Heart left ventricle (tissue), 16 donors: ENCODE measurements around the gene TCF23. TPM values are rescaled to one million over a fixed set of nuclear protein-coding genes. Genes with fewer than 3 reads are reported as not detected.

Experiments used
- ATAC-seq, 4 donors: fragments of 200-7000 bp; cut with Tn5 transposase; one replicate each; pipeline ENCODE4 v1.9.1; 2020 to 2022; ENCODE audit warnings: moderate library complexity in 4 of 4, mild to moderate bottlenecking in 3 of 4, moderate number of reproducible peaks in 1 of 4
- DNase-seq, 5 donors: peaks; one replicate each; pipeline ENCODE4 v3.0.0-alpha.2; 2020
- H3K27ac ChIP-seq, 12 donors: fragments of 200-600 bp; sonication (generic) in 4 of 12; one replicate each; pipeline versions ENCODE4 v1.5.0 to v1.8.0; 2016 to 2022; ENCODE audit warnings: mild to moderate bottlenecking in 2 of 12
- H3K27me3 ChIP-seq, 9 donors: fragments of 200-600 bp; sonication (generic) in 2 of 9; one replicate each; pipeline versions ENCODE4 v1.5.1 to v1.8.0; 2016 to 2022; ENCODE audit warnings: mild to moderate bottlenecking in 3 of 9
- H3K36me3 ChIP-seq, 9 donors: fragments of 200-600 bp; sonication (generic) in 2 of 9; one replicate each; pipeline versions ENCODE4 v1.5.0 to v1.8.0; 2018 to 2022; ENCODE audit warnings: mild to moderate bottlenecking in 2 of 9
- H3K4me1 ChIP-seq, 12 donors: fragments of 200-600 bp; sonication (generic) in 4 of 12; one replicate each; pipeline versions ENCODE4 v1.5.0 to v1.8.0; 2016 to 2022; ENCODE audit warnings: mild to moderate bottlenecking in 3 of 12
- H3K4me3 ChIP-seq, 12 donors: fragments of 200-600 bp; sonication (generic) in 4 of 12; one replicate each; pipeline versions ENCODE4 v1.5.0 to v1.8.0; 2017 to 2022; ENCODE audit warnings: mild to moderate bottlenecking in 9 of 12, moderate library complexity in 4 of 12
- H3K9me3 ChIP-seq, 12 donors: fragments of 200-600 bp; sonication (generic) in 4 of 12; one replicate each; pipeline versions ENCODE4 v1.5.0 to v1.8.0; 2016 to 2022; ENCODE audit warnings: mild to moderate bottlenecking in 1 of 12
- POLR2A ChIP-seq, 2 donors: fragments of 450-650 bp; IDR thresholded peaks; one replicate each; pipeline ENCODE4 v1.6.1; 2017; ENCODE audit warnings: antibody characterized with exemption in 2 of 2, mild to moderate bottlenecking in 2 of 2, moderate library complexity in 2 of 2
- WGBS, 4 donors: extraction: QIAGEN DNeasy Blood & Tissue Kit in 2 of 4; methylation state at CpG; one replicate each; pipeline versions ENCODE4 v1.1.5 to v1.1.7; 2013 to 2018; 5-methylcytosine and 5-hydroxymethylcytosine counted together
- intact Hi-C, 10 donors: fragments of 100-400 bp; cut with DNase I; formaldehyde crosslinking; loops; one replicate each; pipeline versions ENCODE4 v1.11.1 to v1.14.2; 2022
- polyA plus RNA-seq, 2 donors: library from polyadenylated mRNA; stranded (reverse); fragments of 200-250 nt; gene quantifications; one replicate each; pipeline ENCODE4 v1.2.3, GENCODE V29; 2013
- total RNA-seq, 9 donors: library from RNA; depleted of rRNA in 2 of 9; stranded (reverse); fragments of >200 nt in 2 of 9; fragmentation: NEBNext Ultra II Directional in 3 of 9; extraction: Animal tissue kit (Norgen Biotek cat#: 25700) in 3 of 9; gene quantifications; one replicate each; pipeline versions ENCODE4 v1.1.0 to v1.2.4, GENCODE V29; 2016 to 2023
- TF ChIP-seq, protein P1 (sequence below), 12 donors: fragments of 200-600 bp; sonication (generic) in 4 of 12; IDR thresholded peaks; one replicate each; pipeline versions ENCODE4 v1.5.0 to v1.8.0; 2018 to 2022; ENCODE audit warnings: antibody characterized with exemption in 12 of 12, mild to moderate bottlenecking in 5 of 12
- donor health status: ischemic (EF 13 %, LVEDD 7.1; RV severe dilation, severe dysfunction).
- donor health status: healthy with polysubstance abuse.
- donor health status: DM: no; HTN: yes; CAD: no.
- donor health status: DM: no; HTN: no; CAD: no.
- donor health status: ischemic (EF 25% LVEDD 6.9; RV normal size, moderate dysfunction).
- donor health status: ischemic (EF 25% LVEDD 5.7; RV mildly dilated, moderate dysfunction).
- donor health status: healthy.
- donor health status: DM: yes; HTN: yes; CAD: no.
- donor health status: ischemic (EF 35%, LVEDD 5.7; RV mildly dilated, moderate dysfunction).
- donor health status: nonischemic (EF 11% LVEDD 7.7; RV severe dilation, severe dysfunction).
- donor health status: DM: yes; HTN: yes; CAD: no.
- donor health status: PGD.
- donor health status: ischemic (EF 29% LVEDD 5.4; RV normal size, mild dysfunction).
- donor health status: nonischemic (EF 23%, LVEDD 6.1; RV moderate dilation, normal function).

TCF23 gene
- total and polyA plus RNA-seq, 11 donors = 0.04 to 0.85 (median 0.07) TPM; not detected in 6

DNA sequence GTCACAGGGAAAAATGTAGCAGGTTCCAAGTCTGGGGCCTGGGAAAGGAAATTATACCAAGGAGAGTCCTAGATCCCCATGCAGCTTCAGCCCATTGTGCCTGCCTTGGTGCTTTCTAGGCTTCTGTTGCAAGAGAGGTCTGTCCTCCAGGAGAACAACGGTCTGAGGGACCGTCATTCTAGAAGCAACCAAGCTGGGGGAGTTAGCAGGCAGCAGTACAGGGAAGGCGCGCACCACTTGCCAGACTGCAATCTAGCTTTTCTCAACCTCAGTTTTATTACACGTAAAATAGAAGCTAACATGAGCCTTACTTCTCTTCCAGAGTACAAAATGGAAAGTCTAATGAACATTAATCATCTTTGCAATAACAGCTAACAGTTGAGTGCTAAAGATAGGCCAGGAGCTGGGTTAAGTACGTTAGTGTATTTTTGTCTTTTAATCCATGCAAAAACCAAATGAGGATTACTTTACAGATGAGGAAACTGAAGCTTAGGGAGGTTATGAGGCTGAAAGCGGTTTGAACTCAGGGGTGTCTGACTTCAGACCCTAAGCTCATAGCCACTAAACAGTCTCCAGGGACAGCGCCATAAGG lies 1.9 kb downstream of the TCF23 start:
- H3K36me3 ChIP-seq = no peaks in the 10 kb centered on the region
- WGBS, 4 donors = 78 to 89% (median 83%) methylated on average over 8 of the region's 8 CpGs
- no peak overlapping the region for H3K4me3 ChIP-seq
- ATAC-seq = no peak
- intact Hi-C loops = no loop called here
- no peak overlapping the region for H3K27ac ChIP-seq
- no peak for DNase-seq
- TF ChIP-seq POLR2A (IDR thresholded peaks at IDR 0.05) = no peak
- TF ChIP-seq, protein P1, sequence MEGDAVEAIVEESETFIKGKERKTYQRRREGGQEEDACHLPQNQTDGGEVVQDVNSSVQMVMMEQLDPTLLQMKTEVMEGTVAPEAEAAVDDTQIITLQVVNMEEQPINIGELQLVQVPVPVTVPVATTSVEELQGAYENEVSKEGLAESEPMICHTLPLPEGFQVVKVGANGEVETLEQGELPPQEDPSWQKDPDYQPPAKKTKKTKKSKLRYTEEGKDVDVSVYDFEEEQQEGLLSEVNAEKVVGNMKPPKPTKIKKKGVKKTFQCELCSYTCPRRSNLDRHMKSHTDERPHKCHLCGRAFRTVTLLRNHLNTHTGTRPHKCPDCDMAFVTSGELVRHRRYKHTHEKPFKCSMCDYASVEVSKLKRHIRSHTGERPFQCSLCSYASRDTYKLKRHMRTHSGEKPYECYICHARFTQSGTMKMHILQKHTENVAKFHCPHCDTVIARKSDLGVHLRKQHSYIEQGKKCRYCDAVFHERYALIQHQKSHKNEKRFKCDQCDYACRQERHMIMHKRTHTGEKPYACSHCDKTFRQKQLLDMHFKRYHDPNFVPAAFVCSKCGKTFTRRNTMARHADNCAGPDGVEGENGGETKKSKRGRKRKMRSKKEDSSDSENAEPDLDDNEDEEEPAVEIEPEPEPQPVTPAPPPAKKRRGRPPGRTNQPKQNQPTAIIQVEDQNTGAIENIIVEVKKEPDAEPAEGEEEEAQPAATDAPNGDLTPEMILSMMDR (IDR thresholded peaks at IDR 0.05) = no peak
- H3K4me1 ChIP-seq = no peaks in the 10 kb centered on the region
- no peaks in the 10 kb centered on the region for H3K27me3 ChIP-seq
- H3K9me3 ChIP-seq = no peaks in the 10 kb centered on the region

DNA sequence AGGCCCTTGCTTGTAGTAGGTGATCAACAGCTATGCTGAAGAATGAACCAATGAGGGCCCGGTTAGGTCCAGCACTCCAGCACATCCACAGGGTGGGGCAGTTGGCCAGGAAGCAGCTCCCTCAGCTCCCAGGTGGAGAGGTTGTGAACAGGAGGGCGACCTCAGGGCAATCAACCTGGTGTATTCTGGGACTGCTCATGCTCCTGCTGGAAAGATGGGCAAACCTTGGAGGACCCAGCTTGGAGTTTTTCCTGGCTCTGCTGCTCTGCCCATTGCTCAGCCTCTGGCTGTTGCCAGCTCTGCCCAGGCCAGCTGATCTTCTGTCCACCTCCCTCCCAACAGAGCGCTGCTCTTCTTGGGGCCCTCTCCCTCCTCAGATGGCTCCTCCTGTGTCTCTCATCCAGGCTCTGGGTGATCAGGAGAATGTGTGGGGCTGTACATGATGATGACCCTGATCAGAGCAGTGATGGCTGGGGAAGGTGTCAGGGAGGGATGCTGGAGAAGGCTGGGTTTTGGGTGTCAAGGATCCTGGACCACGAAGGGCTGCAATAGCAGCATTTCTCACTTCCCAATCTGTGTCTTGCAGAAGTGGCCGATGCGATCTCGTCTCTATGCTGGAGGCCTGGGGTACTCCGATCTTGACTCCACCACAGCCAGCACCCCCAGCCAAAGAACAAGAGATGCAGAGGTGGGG lies 3.4 kb downstream of the TCF23 start:
- no peak for ATAC-seq
- H3K27ac ChIP-seq = no peak overlapping the region
- no peak for DNase-seq
- no peak overlapping the region for H3K4me3 ChIP-seq
- H3K9me3 ChIP-seq = no peaks in the 10 kb centered on the region
- no peaks in the 10 kb centered on the region for H3K4me1 ChIP-seq
- H3K36me3 ChIP-seq = no peaks in the 10 kb centered on the region
- TF ChIP-seq, protein P1 (IDR thresholded peaks at IDR 0.05) = no peak
- 81 to 89% (median 84%) methylated on average over 8 of the region's 8 CpGs for WGBS, 4 donors
- intact Hi-C loops = no loop called here
- H3K27me3 ChIP-seq = no peaks in the 10 kb centered on the region

DNA sequence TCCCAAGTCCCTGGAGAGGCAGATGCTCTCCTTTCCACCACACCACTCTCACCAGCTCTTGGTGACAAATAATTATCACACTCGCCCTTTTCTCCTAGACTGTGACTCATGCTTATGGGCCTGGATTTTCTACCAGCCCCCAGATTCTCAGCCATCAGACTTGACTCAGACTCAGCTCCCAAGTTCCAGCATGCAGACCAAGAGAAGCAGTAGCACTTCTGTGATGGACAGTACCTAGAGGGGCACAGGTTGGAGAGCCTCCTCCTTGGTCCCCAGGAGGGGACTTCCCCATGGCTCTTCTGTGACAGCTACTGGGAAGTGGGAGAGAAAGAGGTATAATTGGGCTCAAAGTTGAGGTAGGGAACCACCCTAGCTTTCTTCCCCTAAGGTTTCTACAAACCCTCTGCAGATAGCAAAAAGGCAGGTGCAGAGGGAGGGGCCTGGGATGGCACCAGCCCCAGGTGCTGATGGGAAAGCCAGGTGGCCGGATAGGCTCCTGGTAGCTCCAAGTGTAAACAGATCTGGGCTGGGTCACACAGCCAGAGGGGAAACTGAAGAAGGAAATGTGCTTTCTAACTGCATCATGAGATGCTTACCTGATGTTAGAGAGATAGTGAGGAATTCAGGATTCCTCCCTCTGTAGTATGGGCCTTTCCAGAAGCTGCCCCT lies 4.1 kb downstream of the TCF23 start:
- Histone ChIP-seq H3K9me3 (no peaks in the 10 kb centered on the region), H3K27me3 (no peaks in the 10 kb centered on the region), H3K4me3 (no peak overlapping the region), H3K27ac (no peak overlapping the region), H3K4me1 (no peaks in the 10 kb centered on the region), H3K36me3 (no peaks in the 10 kb centered on the region)
- intact Hi-C loops = no loop called here
- 77 to 93% (median 81%) methylated on average over 2 of the region's 2 CpGs for WGBS, 4 donors
- ATAC-seq = no peak
- no peak for DNase-seq
- TF ChIP-seq, protein P1 (IDR thresholded peaks at IDR 0.05) = no peak
- no peak for TF ChIP-seq POLR2A (IDR thresholded peaks at IDR 0.05)

DNA sequence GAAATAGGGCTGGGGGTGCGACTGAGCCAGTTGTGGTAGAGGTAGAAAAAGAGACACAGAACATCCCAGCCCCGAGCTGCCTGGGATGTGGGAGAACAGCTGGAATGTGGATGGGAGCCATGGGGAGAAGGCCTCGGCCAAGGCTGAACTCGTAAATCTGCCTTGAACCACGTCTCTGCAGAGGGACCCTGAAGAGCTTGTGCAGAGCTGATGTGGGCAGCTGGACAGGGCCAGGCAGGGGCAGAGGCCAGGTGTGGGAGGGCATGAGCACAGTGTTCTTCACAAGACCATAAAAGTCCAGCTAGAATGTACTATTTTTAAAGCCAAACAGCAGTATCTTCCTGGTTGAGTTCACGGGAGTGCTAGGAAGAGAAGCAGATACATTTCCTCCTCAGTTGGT lies 5.7 kb downstream of the TCF23 start:
- TF ChIP-seq, protein P1 (IDR thresholded peaks at IDR 0.05) = no peak
- TF ChIP-seq POLR2A (IDR thresholded peaks at IDR 0.05) = no peak
- H3K36me3 ChIP-seq = no peaks in the 10 kb centered on the region
- no peak for DNase-seq
- 66 to 73% (median 69%) methylated on average over 6 of the region's 6 CpGs for WGBS, 4 donors
- peaks cover 0 to 5% (median 0%) of the 10 kb centered on the region in 9 donors for H3K27me3 ChIP-seq
- intact Hi-C loops = no loop called here
- no peak overlapping the region for H3K27ac ChIP-seq
- H3K4me1 ChIP-seq = no peaks in the 10 kb centered on the region
- no peak overlapping the region for H3K4me3 ChIP-seq
- H3K9me3 ChIP-seq = no peaks in the 10 kb centered on the region
- ATAC-seq = no peak
